Gastrocnemius medialis (tissue), 4 donors: ENCODE results near the gene MMP28. TPM values are rescaled to one million over a fixed set of nuclear protein-coding genes. Genes with fewer than 3 reads are reported as not detected.

Experiments used
- ATAC-seq, 2 donors: fragments of 150-250 bp; one replicate each; pipeline ENCODE4 v1.9.1; 2016
- DNase-seq, 2 donors: peaks; one replicate each; pipeline ENCODE4 v3.0.0-alpha.2; 2019
- H3K27ac ChIP-seq, 4 donors: fragments of 200-600 bp; sonication (generic); 1 replicate in 1 of 4; 2 replicates in 3 of 4; pipeline ENCODE4 v1.5.1; 2016 to 2018; ENCODE audit warnings: mild to moderate bottlenecking in 2 of 4, moderate library complexity in 1 of 4
- H3K27me3 ChIP-seq, 3 donors: fragments of 200-600 bp; sonication (generic) in 2 of 3; 1 replicate in 1 of 3; 2 replicates in 2 of 3; pipeline versions ENCODE4 v1.5.1 to v1.6.0; 2016 to 2019; ENCODE audit warnings: mild to moderate bottlenecking in 1 of 3, moderate library complexity in 1 of 3
- H3K36me3 ChIP-seq, 2 donors: fragments of 200-600 bp; sonication (generic) in 1 of 2; one replicate each; pipeline ENCODE4 v1.5.1; 2017 to 2018
- H3K4me1 ChIP-seq, 2 donors: fragments of 200-600 bp; sonication (generic) in 1 of 2; one replicate each; pipeline ENCODE4 v1.5.1; 2016 to 2017; ENCODE audit warnings: mild to moderate bottlenecking in 2 of 2
- H3K4me3 ChIP-seq, 4 donors: fragments of 200-600 bp; sonication (generic) in 3 of 4; 1 replicate in 1 of 4; 2 replicates in 3 of 4; pipeline ENCODE4 v1.5.1; 2016 to 2019; ENCODE audit warnings: mild to moderate bottlenecking in 2 of 4
- H3K9me3 ChIP-seq, 3 donors: fragments of 200-600 bp; sonication (generic) in 2 of 3; 1 replicate in 1 of 3; 2 replicates in 2 of 3; pipeline ENCODE4 v1.5.1; 2016 to 2019
- CTCF ChIP-seq, 5 experiments: fragments of 450-650 bp in 3 of 5; fragments of 200-600 bp in 2 of 5; sonication (generic) in 2 of 5; IDR thresholded peaks in 4 of 5; conservative IDR thresholded peaks in 1 of 5; 1 replicate in 4 of 5; 2 replicates in 1 of 5; pipeline ENCODE4 v1.5.1; 2016 to 2019; ENCODE audit warnings: antibody characterized with exemption in 5 of 5, mild to moderate bottlenecking in 3 of 5, moderate library complexity in 3 of 5
- POLR2A ChIP-seq, 2 donors: fragments of 450-650 bp; IDR thresholded peaks; one replicate each; pipeline ENCODE4 v1.6.1; 2017; ENCODE audit warnings: antibody characterized with exemption in 2 of 2, mild to moderate bottlenecking in 2 of 2, moderate library complexity in 2 of 2
- in situ Hi-C, 4 donors: fragments of 200-750 bp; cut with MboI; loops; one replicate each; pipeline versions ENCODE4 v1.15.0 to v1.8.0; 2017; ENCODE audit warnings: low sequenced_read_pairs in 4 of 4
- intact Hi-C: fragments of 100-400 bp; cut with DNase I; formaldehyde crosslinking; loops from one replicate; pipeline ENCODE4 v1.15.1; 2023; ENCODE audit warnings: low total_unique reads
- total RNA-seq, 4 donors: library from RNA; depleted of rRNA; stranded (reverse); fragments of >200 nt; gene quantifications; one replicate each; pipeline versions ENCODE4 v1.1.0 to v1.2.3, GENCODE V29; 2016

MMP28 gene
- total RNA-seq, 4 donors from 2014 or later: 3.1 to 10.3 (median 5.9) TPM

- Histone ChIP-seq H3K27ac (no peak overlapping the region), H3K9me3 (no peaks in the 10 kb centered on the region), H3K36me3 (no peaks in the 10 kb centered on the region), H3K27me3 (peaks cover 12 to 23% (median 14%) of the 10 kb centered on the region in 3 donors), H3K4me1 (peaks cover 11% of the 10 kb centered on the region in 2 donors), H3K4me3 (no peak overlapping the region)
- DNase-seq: peak; percentile 52 to 66
- intact Hi-C loops (loop anchor here (1.0 to 2.0 kb wide), 3 partner anchors 86 to 435 kb away; no protein-coding TSS in a partner anchor), in situ Hi-C loops (loop anchor here (5.0 to 25.0 kb wide), 5 partner anchors 83 to 585 kb away; no protein-coding TSS in a partner anchor)
- TF ChIP-seq CTCF (IDR thresholded peaks at IDR 0.05 in 4 of 5, conservative IDR thresholded peaks at IDR 0.05 in 1 of 5) (peak; percentile 88 to 94 (median 92)), POLR2A (IDR thresholded peaks at IDR 0.05) (no peak)
- peak; percentile 81 to 89 for ATAC-seq
Measured at GRCh38 chr17:35747540-35748017, 47.9 kb downstream of the MMP28 start.

- in situ Hi-C loops: loop anchor here (5.0 to 25.0 kb wide), 5 partner anchors 81 to 584 kb away; no protein-coding TSS in a partner anchor
- H3K9me3 ChIP-seq: no peaks in the 10 kb centered on the region
- TF ChIP-seq POLR2A (IDR thresholded peaks at IDR 0.05): no peak
- TF ChIP-seq CTCF (IDR thresholded peaks at IDR 0.05 in 4 of 5, conservative IDR thresholded peaks at IDR 0.05 in 1 of 5): no peak
- ATAC-seq: no peak
- H3K36me3 ChIP-seq: no peaks in the 10 kb centered on the region
- H3K4me1 ChIP-seq: peaks cover 11 to 16% of the 10 kb centered on the region in 2 donors
- DNase-seq: no peak
- intact Hi-C loops: loop anchor here (2.0 kb wide), 1 partner anchor 433 kb away; no protein-coding TSS in a partner anchor
- no peak overlapping the region for H3K27ac ChIP-seq
- peaks cover 14 to 23% (median 14%) of the 10 kb centered on the region in 3 donors for H3K27me3 ChIP-seq
- H3K4me3 ChIP-seq: no peak overlapping the region
Measured at GRCh38 chr17:35745749-35746320, 49.6 kb downstream of the MMP28 start.

GRCh38 chr17:35745246-35745645, 50.2 kb downstream of the MMP28 start:
- Histone ChIP-seq H3K27me3 (peaks cover 14 to 18% (median 14%) of the 10 kb centered on the region in 3 donors), H3K4me1 (peaks cover 11 to 16% of the 10 kb centered on the region in 2 donors), H3K4me3 (no peak overlapping the region), H3K9me3 (no peaks in the 10 kb centered on the region), H3K36me3 (no peaks in the 10 kb centered on the region), H3K27ac (no peak overlapping the region)
- in situ Hi-C loops: loop anchor here (5.0 to 25.0 kb wide), 5 partner anchors 80 to 583 kb away; no protein-coding TSS in a partner anchor
- DNase-seq: no peak
- intact Hi-C loops: no loop called here
- ATAC-seq: no peak
- TF ChIP-seq POLR2A (IDR thresholded peaks at IDR 0.05) (no peak), CTCF (IDR thresholded peaks at IDR 0.05 in 4 of 5, conservative IDR thresholded peaks at IDR 0.05 in 1 of 5) (no peak)

- in situ Hi-C loops: loop anchor here (5.0 to 25.0 kb wide), 5 partner anchors 80 to 583 kb away; no protein-coding TSS in a partner anchor
- no peaks in the 10 kb centered on the region for H3K36me3 ChIP-seq
- ATAC-seq: no peak
- no peak for TF ChIP-seq CTCF (IDR thresholded peaks at IDR 0.05 in 4 of 5, conservative IDR thresholded peaks at IDR 0.05 in 1 of 5)
- no peak for TF ChIP-seq POLR2A (IDR thresholded peaks at IDR 0.05)
- peaks cover 11 to 16% of the 10 kb centered on the region in 2 donors for H3K4me1 ChIP-seq
- H3K4me3 ChIP-seq: no peak overlapping the region
- intact Hi-C loops: no loop called here
- H3K9me3 ChIP-seq: no peaks in the 10 kb centered on the region
- DNase-seq: no peak
- H3K27ac ChIP-seq: no peak overlapping the region
- peaks cover 10 to 14% (median 14%) of the 10 kb centered on the region in 3 donors for H3K27me3 ChIP-seq
Measured at GRCh38 chr17:35744830-35745229, 50.6 kb downstream of the MMP28 start.
